NCI-H2107 (cell line): Measurements from ENCODE around the gene RBM47.

Source experiments
- DNase-seq: peaks from one replicate; lab custom pipeline; 2025; lab: John Stamatoyannopoulos, UW

Gene RBM47

DNA sequence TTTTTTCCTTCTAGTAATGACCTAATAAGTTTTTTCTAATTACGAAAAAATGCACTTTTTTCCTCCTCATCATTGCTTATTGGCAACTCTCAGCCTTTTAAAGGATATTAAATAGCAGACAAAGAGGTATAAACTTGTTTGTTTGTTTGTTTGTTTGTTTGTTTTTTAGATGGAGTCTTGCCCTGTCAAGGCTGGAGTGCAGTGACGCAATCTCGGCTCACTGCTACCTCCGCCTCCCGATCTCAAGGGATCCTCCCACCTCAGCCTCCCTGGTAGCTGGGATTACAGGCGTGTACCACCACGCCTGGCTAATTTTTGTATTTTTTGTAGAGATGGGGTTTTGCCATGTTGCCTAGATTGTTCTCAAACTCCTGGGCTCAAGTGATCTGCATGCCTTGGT, 6.0 kb downstream of the RBM47 start:
- no peak for DNase-seq

DNA sequence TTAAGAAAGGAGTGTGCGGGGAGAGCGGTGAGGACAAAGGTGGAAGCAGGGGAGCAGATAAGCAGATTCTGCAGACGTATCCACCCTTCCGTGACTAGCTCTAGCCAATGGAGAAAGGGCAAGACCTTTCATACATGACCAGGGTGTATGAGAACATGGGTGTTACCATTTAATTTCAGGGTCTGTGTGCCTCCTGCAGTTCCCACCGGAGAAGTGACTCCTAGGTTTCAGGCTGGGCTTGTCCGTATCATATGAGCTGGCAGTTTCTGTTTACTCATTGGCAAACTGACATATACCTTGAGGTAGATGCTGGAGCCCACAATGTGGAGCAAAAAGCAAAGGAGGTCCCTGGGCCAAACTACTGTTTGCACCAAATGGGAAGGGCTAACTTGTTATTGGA, 6.8 kb downstream of the RBM47 start:
- no peak for DNase-seq

DNA sequence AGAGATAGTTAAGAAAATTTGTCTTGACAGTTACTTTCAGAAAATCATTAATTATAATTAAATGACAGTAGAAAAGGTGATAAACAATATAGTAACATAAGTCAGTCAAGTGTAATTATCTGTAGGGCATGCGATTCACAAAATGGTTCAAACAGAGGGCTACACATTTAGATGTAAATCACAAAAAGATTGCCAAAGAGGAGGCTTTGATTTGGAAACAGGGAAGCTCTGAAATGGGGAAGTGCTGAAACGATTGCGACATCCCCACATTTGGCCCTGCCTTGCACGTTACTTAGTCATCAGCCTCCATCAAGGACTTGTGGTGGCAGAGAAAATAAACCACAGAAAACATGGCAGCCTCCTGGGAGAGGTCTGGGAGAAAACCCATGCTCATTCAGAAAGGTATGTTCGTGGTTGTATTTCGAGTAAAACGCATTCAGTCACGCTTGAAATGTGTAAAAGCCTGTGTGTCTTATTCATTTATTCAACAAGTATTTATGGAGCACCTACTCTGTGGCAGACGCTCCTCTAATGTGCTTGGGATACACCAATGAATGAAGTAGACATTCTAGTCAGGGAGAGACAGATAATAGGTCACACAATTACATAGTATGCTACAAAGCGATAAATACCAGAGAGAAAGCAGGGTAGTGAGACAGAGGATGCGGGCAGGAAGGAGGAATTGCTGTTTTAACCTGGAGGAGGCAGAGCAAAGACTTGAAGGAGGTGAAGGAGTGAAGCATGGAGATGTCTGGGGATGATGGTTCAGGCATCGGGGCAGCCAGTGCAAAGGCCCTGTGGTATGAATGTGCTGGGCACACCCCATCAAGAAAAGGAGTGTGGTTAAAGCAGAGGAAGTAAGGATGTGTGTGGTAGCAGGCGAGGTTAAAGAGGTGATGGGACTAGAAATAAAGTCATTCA, 7.8 kb downstream of the RBM47 start:
- peak; percentile 16 for DNase-seq

DNA sequence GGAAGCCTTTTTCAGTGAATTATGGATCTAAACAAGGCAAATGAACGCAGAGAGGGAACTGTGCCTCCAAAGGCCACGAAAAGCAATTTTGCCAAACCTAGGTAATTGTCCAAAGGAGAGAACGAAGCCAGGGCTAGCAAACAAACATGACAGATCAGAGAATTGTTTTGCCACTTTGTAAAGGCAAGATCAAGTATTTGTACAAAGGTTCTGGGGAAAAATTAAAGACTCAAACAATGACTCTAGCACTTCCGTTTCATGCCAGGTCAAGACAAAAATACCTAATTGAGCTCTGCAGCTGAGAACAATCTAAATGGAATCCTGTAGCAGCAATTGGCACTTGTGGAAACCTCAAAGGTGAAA, 8.5 kb downstream of the RBM47 start:
- no peak for DNase-seq

DNA sequence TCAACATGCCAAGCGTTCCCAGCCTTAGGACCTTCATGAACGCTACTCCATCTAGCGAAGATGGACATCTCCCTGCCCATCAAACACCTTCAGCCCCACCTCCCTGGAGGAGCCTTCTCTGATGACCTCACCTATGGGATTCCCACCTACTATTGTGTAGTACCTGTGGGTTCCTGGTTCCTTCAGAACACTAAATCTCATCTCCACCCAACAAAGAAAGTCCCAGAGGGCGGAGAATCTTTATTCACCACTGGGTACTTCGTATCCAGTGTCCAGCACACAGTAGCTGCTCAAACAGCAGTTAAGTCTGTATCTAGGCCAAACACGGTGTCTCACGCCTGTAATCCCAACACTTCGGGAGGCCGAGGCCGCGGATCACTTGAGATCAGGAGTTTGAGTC, 10.1 kb downstream of the RBM47 start:
- no peak for DNase-seq

DNA sequence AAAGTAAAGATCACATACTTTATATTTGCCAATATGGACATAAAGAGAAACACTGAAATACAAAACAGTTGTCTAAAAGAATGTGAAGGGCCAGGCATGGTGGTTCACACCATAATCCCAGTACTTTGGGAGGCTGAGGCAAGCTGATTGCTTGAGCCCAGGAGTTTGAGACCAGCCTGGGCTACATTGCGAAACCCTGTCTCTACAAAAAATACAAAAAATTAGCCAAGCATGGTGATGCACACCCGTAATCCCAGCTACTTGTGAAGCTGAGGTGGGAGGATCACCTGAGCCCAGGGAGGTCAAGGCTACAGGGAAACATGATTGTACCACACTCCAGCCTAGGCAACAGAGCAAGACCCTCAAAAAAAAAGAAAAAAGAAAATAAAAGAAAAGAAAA, 11.8 kb downstream of the RBM47 start:
- DNase-seq: no peak

DNA sequence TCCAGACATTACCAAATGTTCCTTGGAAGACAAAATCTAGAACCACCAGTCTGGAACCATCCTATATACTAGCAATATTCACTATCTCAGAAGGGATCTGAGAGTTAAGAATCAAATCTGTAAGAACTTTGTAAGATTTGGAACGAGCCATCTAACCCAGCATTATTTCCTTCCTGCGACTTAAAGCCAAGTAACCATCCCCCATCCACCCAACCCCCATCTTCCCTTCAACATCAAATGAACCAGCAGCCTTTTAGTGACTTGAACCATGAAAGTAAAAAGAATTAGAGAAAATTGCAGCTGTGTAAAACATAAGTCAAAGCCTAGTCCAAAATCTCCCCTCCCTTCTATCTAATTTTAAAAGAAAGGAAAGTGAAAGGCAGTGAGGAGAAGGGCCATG, 15.6 kb downstream of the RBM47 start:
- DNase-seq: no peak

DNA sequence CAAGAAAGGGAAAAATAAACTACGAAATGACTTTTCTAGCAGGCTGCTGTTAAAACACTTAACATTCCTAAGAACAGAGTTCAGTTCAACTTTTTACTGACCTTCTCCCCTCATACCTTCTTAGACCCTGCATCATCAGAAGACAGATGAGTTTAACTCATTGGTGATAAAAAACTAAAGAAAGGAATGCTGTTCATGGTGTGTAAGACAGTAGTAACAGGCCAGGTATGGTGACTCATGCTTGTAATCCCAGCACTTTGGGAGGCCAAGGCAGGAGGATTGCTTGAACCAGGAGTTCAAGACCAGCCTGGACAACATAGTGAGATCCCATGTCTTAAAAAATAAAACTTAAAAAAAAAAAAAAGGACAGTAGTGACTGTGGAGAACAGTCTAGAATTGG, 16.2 kb downstream of the RBM47 start:
- DNase-seq: no peak

DNA sequence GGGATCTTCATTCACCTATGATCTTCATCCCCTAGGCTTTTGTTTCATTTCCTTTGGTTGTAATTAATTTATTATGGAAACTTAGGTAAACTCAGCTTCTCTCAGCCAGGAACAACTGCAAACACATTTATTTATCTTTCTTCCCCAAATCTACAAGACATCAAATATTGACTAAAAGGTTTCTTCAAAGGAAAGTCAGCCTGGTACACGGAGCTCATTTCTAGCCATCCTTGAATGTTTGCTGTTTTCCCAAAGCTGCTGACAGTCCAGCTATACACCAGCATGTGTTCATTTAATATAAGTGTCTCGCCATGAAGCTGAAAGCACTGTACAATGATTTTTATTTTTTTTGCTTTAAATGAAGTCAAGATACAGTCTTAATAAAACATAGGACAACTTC, 16.8 kb downstream of the RBM47 start:
- no peak for DNase-seq

DNA sequence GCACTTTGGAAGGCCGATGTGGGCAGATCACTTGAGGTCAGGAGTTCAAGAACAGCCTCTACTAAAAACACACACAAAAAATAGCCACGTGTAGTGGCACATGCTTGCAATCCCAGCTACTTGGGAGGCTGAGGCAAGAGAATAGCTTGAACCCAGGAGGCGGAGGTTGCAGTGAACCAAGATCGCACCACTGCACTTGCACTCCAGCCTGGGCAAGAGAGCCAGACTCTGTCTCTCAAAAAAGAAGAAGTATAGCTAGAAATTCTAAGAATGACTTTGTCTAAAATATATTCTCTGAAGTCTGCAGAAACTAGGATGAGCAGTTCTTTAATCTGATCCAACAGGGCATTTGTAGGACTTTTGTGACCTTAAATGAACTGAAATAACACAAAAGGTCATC, 17.4 kb downstream of the RBM47 start:
- DNase-seq: no peak

DNA sequence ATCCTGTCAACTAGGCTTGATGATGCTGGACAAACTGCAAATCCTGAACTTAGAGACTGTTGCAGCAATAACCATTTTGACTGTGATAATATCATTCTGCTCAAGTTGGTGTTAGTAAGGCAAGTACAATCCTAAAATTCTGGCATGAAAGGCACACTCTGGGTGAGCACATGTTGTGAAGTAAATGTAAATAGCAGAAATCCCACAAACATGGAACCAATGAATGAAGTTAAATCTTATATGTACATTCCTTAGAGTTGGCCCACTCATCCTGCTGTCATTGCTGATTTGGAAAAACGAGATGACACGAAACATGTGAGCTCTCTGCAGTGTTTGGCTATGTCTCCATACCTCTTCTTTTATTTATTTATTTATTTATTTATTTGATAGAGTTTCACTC, 21.0 kb downstream of the RBM47 start:
- no peak for DNase-seq

DNA sequence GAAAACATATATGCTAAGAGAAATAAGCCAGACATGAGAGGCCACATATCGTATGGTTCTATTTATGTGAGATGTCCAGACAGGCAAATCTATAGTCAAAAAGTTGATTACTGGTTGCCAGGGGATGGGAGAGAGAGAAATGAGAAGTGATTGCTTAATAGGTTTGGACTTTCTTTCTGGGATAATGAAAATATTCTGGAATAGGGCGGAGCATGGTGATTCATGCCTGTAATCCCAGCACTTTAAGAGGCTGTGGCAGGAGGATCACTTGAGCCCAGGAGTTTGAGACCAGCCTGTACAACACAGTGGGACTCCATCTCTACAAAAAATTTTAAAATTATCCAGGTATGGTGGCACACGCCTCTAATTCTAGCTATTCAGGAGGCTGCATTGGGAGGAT, 22.4 kb downstream of the RBM47 start:
- no peak for DNase-seq

DNA sequence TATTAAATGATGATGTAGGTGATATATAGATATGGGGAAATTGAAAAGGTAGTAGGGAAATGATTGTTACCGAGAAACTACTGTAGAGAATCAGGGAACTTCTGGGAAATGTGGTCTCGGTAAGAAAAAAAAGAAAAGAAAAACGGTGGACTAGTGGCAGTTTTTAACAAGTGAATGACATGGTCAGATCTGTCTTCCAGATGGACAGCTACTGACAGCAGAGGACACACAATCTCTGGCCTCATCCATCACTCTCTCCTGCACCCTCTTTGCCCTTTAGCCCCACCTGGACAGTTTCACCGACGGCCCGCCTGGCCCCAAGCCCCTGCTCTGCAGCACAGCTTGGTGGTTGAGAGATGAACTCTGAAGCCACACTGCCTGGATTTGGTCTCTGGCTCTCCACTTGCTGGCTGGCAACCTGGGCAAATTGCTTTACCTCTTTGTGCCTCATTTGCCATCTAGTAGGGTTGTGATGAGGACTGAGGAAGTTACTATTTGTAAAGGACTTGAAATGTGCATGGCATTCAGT, 23.4 kb downstream of the RBM47 start:
- DNase-seq: no peak

DNA sequence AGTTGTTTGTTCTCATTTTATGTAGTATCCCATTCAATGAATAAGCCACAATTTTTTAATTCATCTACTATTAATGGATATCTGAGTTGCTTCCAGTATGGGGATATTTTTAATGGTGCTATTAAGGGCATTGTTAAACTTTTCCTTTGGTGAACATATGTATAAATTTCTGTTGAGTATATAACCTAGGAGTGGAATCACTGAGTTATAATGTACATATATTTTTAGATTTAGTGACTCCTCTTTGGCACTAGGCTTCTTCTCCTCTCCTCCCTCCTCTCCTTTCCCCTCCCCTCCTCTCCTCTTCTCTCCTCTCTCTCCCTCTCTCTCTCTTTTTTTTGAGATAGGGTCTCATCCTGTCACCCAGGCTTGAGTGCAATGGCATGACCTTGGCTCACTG, 26.4 kb downstream of the RBM47 start:
- DNase-seq: no peak

DNA sequence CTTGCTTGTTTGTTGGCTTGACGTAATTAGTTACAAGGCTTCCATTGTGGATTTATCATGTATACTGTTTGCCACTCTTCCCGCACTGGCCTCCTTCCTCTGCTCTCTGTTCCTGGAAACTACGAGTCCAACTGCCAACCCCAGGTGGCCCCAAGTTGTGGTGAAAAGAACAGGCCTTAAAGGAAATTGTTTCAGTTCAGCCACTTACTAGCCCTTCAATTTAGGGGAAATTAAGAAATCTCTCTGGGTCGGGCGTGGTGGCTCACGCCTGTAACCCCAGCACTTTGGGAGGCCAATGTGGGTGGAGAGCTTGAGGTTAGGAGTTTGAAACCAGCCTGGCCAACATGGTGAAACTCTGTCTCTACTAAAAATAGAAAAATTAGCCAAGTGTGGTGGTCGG, 28.0 kb downstream of the RBM47 start:
- DNase-seq: no peak

DNA sequence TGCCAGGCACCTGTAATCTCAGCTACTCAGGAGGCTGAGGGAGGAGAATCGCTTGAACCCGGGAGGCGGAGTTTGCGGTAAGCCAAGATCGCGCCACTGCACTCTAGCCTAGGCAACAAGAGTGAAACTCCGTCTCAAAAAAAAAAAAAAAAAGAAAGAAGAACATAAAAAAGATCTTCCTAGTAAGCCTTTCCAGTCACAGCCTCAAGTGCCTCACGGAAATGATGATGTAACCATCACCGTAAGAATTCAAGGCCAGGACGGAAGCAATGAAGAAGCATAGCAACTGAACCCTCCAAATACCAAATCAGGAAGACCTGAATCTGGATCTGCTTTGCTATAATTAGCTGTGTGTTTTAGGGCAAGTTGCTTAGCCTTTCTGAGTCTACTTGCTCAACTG, 28.8 kb downstream of the RBM47 start:
- DNase-seq: no peak

DNA sequence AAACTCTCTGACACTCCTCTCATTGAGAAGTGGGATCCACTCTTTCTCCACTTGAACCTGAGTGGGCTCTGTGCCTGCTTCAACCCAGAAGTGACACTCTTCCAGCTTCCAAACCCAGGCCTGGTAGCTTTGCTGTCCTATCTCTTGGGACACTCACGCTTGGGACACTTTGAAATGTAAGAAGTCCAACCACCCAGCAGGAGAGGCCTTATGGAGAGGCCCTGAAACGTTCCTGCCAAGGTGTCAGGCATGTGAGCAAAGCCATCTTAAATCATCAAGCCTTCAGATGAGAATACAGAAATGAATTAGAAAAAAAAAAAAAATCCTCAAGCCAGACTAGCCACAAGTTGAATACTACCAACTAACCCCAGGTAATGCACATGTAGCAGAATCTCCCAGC, 30.2 kb downstream of the RBM47 start:
- no peak for DNase-seq

DNA sequence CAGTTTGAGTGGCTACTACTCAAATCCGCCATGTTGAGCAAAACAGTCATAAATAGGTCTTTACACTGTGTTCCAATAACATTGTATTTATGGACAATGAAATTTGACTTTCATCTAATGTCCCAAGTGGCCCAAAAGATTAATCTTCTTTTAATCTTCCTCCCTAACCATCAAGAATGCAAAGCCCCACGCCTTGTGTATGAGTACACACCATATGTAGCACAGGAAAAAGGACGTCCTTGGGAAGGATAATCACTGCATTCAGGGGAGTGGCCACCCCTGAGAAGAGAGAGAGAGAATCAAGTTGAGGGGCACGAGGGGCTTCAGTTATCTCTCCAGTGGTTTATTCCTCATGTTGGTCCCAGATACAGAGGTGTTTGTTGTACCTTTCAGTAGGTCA, 33.1 kb downstream of the RBM47 start:
- DNase-seq: no peak

DNA sequence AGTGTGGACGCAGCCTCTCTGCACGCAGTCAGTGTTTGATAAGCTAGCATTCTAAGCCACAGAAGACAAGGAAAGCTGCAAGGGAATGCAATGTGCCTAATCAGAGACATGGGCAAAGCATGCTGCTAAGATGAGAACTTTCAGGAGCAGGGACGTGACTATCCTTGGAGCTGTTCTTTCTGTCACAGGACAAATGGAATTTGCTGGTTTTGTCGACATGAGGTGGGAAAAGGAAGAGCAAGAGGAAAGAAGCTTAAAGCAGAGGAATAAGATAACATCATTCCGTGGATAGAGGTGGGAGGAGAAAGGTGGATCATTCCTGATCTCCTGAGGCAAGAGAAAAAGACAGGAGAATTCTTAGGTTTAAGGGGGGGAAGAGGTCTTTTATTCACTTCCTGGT, 33.7 kb downstream of the RBM47 start:
- no peak for DNase-seq

DNA sequence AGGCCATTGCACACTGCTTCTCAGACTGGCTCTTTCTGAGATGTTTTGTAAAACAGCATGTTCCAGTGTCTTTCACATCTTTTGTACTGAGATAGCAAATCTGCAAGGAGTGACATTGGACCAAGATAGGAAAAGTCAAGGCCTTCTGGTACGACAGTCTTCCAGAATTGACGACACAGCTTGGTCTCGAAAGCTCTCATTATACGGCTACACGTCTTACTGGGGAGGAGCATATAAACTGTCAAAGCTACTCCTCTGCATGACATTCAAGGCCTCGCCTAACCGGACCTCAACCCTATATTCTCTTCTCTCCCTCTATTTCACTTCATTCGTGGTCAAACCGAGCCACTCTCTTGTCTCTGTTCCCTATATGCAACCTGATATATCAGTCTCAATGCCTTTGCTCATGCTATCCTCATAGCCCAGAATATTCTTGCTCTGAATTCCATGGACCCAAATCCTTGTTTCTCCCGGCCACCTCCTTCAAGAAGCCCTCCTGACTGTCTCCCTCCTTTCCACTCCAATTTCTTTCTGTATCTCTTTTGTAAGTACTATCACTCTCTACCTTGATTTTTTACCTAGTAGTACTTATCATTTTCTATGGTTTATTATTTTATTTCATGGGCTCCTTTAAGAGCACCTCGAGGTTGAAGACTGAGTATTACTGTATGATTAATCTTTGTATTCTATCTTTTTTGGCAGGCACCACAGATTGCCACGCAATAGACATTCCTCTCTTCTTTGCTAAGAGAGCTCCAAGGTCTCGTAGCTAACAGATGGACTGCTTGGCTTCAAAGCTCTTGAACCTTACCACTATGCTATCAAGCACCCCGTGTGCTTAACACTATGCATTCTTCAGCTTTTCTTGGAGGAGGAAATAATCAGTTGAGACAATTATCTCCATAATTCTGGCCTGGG, 35.1 kb downstream of the RBM47 start:
- no peak for DNase-seq

DNA sequence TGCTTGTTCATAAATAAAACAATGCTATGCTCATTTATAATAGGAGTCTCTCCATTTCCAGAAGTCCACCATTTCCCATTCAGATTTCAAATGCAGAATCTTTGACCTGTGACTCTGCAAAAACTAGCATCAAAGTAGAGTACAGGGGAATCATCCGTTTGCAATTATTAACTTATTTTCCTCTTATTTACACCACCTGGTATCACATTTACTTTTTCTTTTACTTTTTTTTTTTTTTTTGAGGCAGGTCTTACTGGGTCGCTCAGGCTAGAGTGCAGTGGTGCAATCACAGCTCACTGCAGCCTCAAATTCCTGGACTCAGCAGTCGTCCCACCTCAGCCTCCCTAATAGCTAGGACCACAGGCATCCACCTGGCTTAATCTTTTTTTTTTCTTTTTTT, 37.6 kb downstream of the RBM47 start:
- DNase-seq: no peak

DNA sequence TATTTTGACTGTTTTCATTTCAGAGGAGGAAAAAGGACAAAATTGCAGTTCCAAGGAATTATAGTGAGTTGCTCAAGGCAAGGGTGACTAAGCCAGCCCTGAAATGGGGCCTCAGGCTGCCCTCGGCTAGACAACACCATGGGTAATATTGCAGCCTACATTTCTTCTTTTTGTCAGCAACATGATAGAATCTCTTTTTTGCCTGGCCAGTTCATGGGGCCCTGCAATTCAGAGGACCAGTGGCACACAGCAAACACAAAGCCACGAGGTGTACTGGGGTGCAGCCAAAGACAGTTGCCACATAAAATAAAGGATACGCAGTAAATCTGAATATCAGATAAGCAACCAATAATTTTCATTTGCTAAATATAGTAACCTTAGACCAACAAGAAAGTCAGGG, 41.8 kb downstream of the RBM47 start:
- DNase-seq: no peak

DNA sequence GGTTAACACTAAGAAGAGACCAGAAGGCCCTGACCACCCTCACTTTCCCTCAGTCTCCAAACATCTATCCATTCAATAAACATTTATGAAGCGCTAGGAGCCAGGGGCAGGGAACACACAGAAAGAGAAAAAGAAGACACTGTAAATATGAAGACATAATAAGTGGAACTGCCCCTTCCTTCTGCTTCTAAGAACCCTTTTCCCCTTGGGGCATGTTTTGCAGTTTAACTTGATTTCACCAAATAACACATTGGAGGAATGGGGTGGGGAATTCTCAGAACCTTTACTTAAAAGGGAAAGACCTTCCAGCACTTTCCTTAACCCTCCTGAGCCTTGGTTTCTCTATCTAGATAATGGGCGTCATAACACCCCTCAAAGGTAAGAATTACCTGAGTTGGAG, 42.3 kb downstream of the RBM47 start:
- no peak for DNase-seq
